DND-41 (cell line): ENCODE results near the gene LYRM7.

Experiments
- ATAC-seq: fragments of 200-7000 bp; cut with Tn5 transposase; 3 replicates; pipeline ENCODE4 v1.9.1; 2021; ENCODE audit warnings: low read depth; ENCODE audit not compliant: insufficient read depth
- DNase-seq: peaks from one replicate; pipeline ENCODE4 v3.0.0-alpha.2; 2020
- H2AFZ ChIP-seq: 2 replicates; pipeline ENCODE4 v1.6.0; 2012; ENCODE audit warnings: low read depth, low read length
- H3K27ac ChIP-seq: 2 replicates; pipeline ENCODE4 v1.5.1; 2012; ENCODE audit warnings: low read length, inconsistent platforms
- H3K27me3 ChIP-seq: fragments of 200-600 bp; sonication (generic); 2 replicates; pipeline ENCODE4 v1.6.0; 2012; ENCODE audit warnings: low read length, mild to moderate bottlenecking, inconsistent platforms; ENCODE audit not compliant: insufficient read depth, poor library complexity
- H3K36me3 ChIP-seq: 2 replicates; pipeline ENCODE4 v1.5.1; 2012; ENCODE audit warnings: low read length, inconsistent platforms; ENCODE audit not compliant: insufficient read depth
- H3K4me1 ChIP-seq: 2 replicates; pipeline ENCODE4 v1.5.1; 2012; ENCODE audit warnings: mild to moderate bottlenecking, low read length; ENCODE audit not compliant: insufficient read depth
- H3K4me2 ChIP-seq: 2 replicates; pipeline ENCODE4 v1.6.0; 2012; ENCODE audit warnings: mild to moderate bottlenecking, moderate library complexity, low read length, inconsistent platforms; ENCODE audit not compliant: insufficient read depth
- H3K4me3 ChIP-seq, 2 experiments: fragments of 200-600 bp in 1 of 2; shearing (Covaris generic) in 1 of 2; 2 replicates each; pipeline ENCODE4 v1.5.1; 2012 to 2016; ENCODE audit warnings: inconsistent platforms in 2 of 2, low read length in 2 of 2, mild to moderate bottlenecking in 2 of 2, low read depth in 1 of 2, moderate library complexity in 1 of 2
- H3K79me2 ChIP-seq: 2 replicates; pipeline ENCODE4 v1.6.0; 2012; ENCODE audit warnings: low read length, inconsistent platforms; ENCODE audit not compliant: insufficient read depth
- H3K9ac ChIP-seq: 2 replicates; pipeline ENCODE4 v1.6.0; 2012; ENCODE audit warnings: low read depth, mild to moderate bottlenecking, inconsistent platforms, low read length, moderate library complexity
- H3K9me3 ChIP-seq: 2 replicates; pipeline ENCODE4 v1.5.1; 2012; ENCODE audit warnings: low read length, moderate library complexity, mild to moderate bottlenecking, inconsistent platforms; ENCODE audit not compliant: insufficient read depth, severe bottlenecking
- H4K20me1 ChIP-seq: 2 replicates; pipeline ENCODE4 v1.6.0; 2012; ENCODE audit warnings: low read length; ENCODE audit not compliant: insufficient read depth
- CTCF ChIP-seq: IDR thresholded peaks from 2 replicates; pipeline ENCODE4 v1.5.1; 2012; ENCODE audit warnings: borderline replicate concordance, low read length, moderate library complexity, mild to moderate bottlenecking; ENCODE audit not compliant: poor library complexity, severe bottlenecking; ENCODE audit errors: extremely low read depth
- EZH2 ChIP-seq: IDR thresholded peaks from 3 replicates; pipeline ENCODE4 v1.6.1; 2012; ENCODE audit warnings: borderline replicate concordance, low read depth, mild to moderate bottlenecking, moderate library complexity, low read length, inconsistent platforms; ENCODE audit not compliant: severe bottlenecking

LYRM7 gene

DNA sequence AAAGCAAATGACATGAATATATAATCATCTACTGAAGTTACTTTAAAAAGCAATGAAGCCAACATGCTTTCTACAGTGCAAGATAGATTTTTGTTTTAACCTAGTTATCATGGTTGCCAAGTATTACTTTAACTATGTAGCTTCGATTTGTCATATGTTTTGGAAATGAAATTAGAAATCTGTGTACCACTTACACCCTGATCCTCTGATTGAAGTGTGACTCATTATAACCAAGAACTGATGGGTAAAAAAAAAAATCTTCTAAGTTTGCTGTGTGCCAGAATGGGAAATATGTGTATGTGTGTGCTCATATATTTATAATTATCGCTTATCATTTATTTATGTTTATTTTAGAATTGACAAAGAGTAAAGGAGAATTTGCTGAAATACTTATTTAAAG, 84.0 kb downstream of the LYRM7 start:
- no peak for ATAC-seq
- peaks cover 21% of the 10 kb centered on the region for H3K79me2 ChIP-seq
- H3K9me3 ChIP-seq = no peaks in the 10 kb centered on the region
- H2AFZ ChIP-seq = no peak overlapping the region
- H3K27ac ChIP-seq = peak overlapping the region; percentile 48; the same call in 1 of the 2 replicates
- peak overlapping the region; percentile 14; the same call in 1 of the 2 replicates for H3K4me2 ChIP-seq
- DNase-seq = no peak
- no peaks in the 10 kb centered on the region for H3K27me3 ChIP-seq
- no peak for TF ChIP-seq CTCF
- no peak for TF ChIP-seq EZH2
- H3K9ac ChIP-seq = no peak overlapping the region
- peaks cover 16% of the 10 kb centered on the region; the same call in 1 of the 2 replicates for H3K36me3 ChIP-seq
- no peak overlapping the region for H3K4me3 ChIP-seq
- H3K4me1 ChIP-seq = peaks cover 40% of the 10 kb centered on the region
- H4K20me1 ChIP-seq = no peaks in the 10 kb centered on the region
